ENCODE measurements around the gene RABEP1. TPM values are rescaled to one million over a fixed set of nuclear protein-coding genes. Genes with fewer than 3 reads are reported as not detected.
"Not testable (repeated sequence)": the region's sequence is repeated elsewhere in the genome, so short reads cannot be mapped to it uniquely, and the experiment has no call there.

Gene RABEP1, protein sequence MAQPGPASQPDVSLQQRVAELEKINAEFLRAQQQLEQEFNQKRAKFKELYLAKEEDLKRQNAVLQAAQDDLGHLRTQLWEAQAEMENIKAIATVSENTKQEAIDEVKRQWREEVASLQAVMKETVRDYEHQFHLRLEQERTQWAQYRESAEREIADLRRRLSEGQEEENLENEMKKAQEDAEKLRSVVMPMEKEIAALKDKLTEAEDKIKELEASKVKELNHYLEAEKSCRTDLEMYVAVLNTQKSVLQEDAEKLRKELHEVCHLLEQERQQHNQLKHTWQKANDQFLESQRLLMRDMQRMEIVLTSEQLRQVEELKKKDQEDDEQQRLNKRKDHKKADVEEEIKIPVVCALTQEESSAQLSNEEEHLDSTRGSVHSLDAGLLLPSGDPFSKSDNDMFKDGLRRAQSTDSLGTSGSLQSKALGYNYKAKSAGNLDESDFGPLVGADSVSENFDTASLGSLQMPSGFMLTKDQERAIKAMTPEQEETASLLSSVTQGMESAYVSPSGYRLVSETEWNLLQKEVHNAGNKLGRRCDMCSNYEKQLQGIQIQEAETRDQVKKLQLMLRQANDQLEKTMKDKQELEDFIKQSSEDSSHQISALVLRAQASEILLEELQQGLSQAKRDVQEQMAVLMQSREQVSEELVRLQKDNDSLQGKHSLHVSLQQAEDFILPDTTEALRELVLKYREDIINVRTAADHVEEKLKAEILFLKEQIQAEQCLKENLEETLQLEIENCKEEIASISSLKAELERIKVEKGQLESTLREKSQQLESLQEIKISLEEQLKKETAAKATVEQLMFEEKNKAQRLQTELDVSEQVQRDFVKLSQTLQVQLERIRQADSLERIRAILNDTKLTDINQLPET
- 39.8 and 45.5 TPM in 2 replicates for total RNA-seq (2014; rRNA removed)
- 19.3 TPM for polyA plus RNA-seq (2012)

DNA sequence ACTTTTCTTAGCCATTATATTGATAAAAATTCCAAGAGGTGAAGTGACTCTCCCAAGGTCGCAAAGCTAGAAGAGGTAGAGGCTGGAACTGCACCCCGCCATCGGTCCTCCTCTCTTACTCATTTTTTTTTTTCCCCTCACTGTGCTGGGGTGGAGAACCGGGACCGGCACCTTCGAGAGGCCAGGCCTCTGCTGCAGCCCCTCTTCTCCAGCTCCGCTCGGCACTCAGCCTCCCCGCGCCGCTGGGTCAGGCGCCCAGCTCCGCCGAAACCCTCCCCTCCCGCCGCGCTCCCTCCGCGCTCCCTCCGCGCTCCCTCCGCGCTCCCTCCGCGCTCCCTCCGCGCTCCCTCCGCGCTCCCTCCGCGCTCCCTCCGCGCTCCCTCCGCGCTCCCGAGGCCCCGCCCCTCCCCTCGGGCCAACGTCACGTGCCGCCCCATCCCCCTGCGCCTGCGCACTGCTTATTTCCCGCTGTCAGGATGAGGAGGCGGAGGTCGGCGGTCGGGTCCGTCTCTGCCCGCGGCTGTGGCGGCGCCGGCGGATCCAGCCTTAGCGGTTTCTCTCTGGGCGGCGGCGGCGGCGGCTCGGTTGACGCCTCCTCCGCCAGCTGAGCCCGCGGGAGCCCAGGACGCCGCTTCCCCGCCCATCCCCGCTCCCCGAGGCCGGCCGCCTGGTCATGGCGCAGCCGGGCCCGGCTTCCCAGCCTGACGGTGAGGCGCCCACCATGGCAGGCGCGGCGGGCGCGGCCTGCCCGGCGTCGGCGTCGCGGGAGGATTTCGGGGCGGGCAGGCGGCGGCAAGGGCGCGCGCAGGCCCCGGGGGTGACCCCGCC is at the start of gene RABEP1:
Gene RABEP1 (plus strand): TSS at position 471 of the 828 bp plus-strand sequence. CDS start 203 bp downstream, at position 674.
- peak; percentile 88 for DNase-seq (ENCODE audit: low read depth)

DNA sequence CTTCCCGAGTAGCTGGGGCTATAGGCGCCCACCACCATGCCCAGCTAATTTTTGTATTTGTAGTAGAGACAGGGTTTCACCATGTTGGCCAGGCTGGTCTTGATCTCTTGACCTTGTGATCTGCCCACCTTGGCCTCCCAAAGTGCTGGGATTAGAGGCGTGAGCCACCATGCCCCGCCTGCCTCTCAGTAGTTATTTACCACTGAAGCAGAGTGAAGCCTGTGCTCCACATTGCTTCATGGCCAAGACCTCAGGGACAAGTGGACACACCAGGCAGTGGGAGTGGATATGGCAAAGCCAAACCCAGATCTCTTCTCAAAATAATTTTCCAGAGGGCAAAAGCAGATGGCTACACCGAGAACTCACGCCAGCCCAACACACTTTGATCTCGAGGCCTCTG is 48.6 kb upstream of the RABEP1 start:
- not testable (repeated sequence) for DNase-seq (ENCODE audit: low read depth)

DNA sequence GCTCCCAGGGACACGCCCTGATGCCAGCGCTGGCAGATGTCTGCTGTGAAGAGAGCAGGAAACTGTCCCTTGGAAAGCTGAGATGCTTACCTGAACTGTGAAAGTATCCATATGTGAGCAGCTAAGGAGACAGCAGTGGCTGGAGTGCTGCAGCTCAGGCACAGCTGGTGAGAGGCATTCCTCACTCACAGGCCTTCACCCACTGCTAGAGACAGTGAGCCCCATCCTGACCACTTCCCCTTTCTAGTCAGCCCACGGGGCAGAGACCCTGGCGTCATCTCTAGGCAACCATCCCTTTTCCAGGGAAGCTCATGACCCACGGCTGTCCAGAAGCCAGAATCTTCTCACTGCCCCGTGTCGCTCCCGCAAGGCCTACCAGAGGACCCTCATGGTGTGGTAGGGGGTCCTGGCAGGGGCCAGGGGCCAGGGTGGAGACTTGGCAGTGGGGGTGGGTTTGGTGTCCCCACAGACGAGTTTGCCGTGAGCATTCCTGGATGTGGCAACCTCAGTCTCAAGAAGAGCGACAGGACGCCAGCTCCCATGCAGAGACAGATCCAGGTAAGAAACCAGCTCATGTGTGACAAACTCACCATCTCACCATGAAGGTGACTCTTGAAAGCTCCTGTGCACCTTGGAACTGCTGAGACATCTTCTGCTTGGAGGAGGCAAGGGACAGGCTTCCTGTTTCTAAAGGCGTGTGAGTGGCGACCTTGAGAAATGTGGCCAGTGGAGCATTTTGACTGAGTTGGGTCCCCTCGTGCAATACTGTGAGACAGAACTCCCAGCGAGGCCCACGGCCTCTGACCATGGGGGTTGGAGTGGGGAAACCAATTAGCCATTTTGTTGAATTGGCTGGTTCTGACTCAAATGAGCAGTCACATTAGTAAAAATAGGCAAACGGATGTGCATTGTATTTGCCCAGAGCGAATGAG is 47.2 kb upstream of the RABEP1 start, which contains the start of gene SCIMP:
Gene SCIMP (minus strand): TSS at position 216 of the 932 bp plus-strand sequence. CDS start 105 bp downstream, at position 111.
- no peak for DNase-seq (ENCODE audit: low read depth)

DNA sequence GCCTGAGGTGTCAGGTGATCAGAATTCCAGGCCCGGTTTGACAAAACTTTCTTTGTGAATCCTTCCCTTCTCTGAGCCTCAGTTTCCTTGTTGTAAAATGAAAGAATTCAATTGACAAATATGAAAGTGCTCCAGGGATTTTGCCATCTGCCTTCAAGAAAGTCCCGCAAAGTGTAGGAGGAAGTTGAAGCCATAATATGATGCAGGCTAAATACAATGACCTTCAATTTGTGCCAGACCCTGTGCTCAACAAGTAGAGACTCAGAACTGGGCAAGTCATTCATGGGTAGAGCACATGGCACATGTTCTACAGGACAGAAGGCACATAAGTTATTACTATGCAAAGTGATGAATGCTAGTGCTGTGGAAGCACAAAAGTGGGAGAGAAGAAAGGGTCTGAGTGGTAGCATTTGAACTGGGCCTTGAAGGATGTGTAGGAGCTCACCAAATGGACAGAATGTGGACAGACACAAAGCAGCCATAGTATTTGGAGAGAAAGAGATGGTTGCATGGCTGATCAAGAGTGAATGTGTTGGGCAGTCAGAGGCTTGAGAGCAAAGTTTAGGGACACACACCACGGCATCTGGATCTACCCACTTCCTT is 45.0 kb upstream of the RABEP1 start:
- DNase-seq (ENCODE audit: low read depth) = no peak

DNA sequence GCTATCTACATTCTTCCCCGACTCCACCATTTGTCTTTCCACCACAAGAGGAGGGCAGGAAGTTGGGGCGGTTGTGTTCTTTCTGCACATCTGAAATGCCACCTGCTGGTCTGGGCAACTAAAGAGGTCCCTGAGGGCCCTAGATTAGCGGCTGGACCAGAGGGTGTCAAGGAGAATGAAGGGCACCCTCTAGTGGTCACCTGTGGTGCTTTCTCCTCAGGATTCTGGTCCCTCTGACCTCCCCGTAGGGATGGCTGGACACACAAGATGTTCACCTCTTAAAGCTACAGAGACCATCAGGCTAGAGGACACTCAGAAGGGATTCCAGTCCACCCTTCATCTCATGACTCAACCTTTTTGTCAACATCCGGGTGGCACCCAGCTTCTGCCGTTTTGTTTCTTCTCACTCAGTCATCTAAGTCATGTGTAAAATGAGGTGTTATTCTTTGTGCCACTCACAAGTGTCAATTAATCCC is 44.5 kb upstream of the RABEP1 start:
- DNase-seq (ENCODE audit: low read depth) = peak; percentile 66

DNA sequence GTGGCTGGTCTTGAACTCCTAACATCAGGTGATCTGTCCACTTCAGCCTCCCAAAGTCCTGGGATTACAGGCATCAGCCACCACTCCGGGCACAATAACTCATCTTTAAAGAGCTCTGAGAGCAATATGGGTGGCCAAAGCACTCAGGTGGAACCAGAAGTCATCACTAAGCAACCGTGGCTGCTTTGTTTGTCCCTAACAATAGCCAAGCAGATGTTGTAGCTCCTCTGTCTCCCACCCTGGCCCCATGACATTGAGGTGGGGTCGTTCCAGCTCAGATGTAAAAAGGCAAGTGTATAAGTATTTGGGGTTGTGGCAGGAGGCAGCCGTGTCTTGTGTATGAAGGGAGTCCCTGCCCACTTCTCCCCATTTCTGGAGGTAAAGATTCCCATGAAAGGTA is 43.8 kb upstream of the RABEP1 start:
- no peak for DNase-seq (ENCODE audit: low read depth)

DNA sequence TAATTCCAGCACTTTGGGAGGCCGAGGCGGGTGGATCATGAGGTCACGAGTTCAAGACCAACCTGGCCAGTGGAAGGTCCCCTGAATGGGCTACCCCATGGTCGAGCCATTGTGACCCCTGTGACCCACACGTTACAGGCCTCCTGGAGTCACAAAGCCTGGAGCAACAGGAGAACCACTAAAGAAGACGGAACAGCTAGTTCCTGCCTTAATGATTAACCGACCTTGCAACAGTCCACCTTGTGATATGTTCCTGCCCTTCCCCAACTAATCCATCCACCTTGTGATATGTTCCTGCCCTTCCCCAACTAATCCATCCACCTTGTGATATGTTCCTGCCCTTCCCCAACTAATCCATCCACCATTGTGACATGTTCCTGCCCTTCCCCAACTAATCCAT is 42.3 kb upstream of the RABEP1 start:
- not testable (repeated sequence) for DNase-seq (ENCODE audit: low read depth)

DNA sequence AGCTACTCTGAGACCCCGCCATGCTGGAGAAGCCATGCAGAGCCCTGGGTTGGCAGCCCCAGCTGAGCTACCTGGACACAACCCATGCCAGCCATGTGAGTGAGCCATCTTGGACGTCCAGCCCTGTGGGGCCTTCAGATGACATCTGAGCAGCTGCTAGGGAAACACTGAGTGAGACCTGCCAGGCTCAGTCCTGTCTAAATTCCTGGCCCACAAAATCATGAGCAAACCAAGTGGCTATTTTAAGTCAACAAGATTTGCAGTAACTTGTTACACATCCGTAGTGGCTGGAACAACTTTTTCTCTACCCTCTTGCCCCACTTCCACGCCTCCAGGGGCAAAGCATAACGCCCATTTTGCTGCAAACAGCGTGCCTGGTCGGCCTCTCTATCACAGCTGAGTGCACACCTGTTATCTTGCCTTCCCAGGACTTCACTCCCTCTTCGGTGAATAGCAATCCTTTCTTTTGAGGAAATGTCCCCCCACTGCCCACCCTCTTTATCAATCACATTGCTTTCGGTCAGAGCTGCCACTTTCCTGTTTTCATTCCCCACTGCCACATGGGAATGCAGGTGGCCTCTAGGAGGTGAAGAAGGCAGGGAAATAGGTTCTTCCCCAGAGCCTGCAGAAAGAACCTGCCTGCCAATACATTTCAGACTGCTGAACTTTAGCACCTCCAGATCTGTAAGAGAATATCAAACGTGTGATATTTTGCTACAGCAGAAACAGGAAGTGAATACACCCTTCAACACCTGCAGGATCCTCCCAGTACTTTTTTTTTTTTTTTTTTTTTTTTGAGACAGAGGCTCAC is 40.0 kb upstream of the RABEP1 start:
- DNase-seq (ENCODE audit: low read depth) = no peak

DNA sequence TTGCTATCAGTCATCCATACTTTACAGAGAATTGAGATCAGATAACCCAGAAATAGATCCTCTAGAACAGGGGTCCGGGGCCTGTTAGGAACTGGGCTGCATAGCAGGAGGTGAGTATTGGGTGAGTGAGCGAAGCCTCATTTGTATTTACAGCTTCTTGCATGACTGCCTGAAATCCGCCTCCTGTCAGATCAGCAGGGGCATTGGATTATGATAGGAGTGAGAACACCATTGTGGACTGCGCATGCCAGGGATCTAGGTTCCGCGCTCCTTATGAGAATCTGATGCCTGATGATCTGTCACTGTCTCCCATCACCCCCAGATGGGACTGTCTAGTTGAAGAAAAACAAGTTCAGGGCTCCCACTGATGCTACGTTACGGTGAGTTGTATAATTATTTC is 34.5 kb upstream of the RABEP1 start:
- DNase-seq (ENCODE audit: low read depth) = no peak

DNA sequence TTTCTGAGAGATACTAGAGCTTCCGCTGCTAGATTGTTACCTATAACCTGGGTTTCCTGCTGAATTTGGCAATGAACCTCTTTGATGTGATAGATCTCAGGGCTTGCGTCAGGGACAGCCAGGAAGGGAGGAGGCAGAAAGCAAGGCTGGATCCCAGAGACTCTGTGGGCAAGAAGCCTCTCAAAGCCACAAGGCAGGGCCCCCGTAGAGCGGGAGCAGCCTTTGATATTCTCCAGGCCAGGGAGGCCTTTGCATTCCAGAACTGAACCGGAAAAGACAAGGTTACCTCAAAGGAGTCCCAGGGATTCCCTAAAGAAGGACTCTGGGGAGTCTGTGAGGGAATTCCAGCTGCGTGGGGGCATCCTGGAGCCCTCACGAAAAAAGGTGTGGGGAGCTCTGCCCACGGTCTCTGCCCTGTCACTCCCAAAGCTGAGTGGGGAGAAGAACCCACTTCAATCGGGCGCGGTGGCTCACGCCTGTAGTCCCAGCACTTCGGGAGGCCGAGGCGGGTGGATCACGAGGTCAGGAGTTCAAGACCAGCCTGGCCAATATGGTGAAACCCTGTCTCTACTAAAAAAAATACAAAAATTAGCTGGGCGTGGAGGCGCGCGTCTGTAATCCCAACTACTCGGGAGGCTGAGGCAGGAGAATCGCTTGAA is 33.1 kb upstream of the RABEP1 start:
- DNase-seq (ENCODE audit: low read depth) = no peak

DNA sequence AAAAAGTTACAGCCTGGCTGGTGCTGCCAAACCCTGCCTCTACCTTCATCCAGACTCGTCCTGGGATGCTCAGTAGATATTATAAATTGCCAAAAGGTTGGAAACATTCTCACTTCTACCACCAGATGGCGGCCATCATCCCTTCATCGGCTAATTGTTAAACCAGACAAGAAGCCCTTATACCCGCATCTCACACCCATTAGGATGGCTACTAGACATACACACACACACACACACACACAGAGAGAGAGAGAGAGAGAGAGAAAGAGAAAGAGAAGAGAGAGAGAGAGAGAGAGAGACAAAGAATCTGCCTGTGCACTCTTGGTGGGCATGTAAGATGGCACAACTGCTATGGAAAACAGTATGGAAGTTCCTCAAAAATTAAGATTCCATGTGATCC is 32.5 kb upstream of the RABEP1 start:
- DNase-seq (ENCODE audit: low read depth) = peak; percentile 77

DNA sequence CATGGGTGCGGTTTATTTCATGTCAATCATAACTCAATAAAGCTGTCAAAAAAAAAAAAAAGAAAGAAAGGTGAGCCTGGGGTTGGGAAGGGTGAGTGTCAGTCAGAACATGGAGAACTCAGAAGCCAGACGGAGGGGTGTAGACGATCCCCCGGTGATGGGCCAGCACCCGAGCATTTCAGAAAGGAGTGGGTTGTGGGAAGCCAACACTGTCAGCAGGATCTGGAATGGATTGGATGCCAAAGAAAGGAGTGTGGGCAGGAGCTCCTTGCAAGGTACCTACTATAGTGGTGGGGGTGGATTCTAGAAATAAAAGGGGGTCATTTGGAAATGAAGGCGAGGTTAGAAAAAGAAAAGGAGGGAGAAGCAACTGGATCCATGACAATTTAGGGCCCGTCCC is 27.7 kb upstream of the RABEP1 start:
- no peak for DNase-seq (ENCODE audit: low read depth)

DNA sequence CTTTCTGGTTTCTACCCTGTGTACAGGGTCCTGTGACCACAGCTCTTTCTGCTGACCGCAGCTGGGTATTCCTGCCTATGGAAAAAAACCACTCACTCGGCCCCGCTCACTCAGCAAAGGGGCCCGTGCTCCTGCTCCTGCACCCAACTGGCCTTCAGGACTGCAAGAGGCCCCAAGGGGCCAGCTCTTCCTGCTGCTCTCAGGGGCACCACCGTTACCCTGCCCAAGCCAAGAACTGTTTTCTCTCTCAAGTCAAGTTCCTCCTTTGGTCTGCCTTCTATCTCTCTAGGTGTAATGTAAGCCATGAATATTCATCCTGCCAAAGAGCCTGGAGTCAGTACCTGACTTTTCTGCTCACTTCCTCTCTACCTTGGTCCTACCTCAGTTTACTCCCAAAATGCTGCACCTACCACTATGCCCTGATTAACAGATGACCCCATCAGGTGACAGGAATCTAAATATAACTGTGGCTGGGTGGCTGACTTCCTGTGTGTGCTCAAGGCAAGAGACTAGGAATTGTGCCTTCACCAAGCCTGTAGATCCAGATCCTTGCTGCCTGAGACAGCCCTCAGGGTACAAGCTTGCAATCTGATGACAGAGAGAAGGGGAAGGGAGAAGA is 27.1 kb upstream of the RABEP1 start:
- DNase-seq (ENCODE audit: low read depth) = no peak

DNA sequence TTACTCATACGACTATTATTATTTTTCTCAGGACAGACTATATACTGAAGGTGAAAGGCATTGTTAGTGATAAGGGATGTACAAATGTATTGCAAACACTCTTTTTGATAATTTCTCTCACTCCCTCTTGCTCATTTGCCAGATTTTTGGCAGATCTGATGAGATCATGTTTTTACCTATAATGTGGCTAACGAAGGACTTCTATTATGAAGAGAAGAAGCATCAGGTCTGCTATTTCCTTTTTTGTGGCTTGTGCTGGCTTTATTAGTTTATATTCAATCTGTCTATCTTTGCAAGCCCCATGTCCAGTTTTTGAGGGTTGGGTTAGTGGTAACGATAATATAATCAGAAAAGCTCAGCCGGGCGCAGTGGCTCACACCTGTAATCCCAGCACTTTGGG is 25.0 kb upstream of the RABEP1 start:
- no peak for DNase-seq (ENCODE audit: low read depth)

DNA sequence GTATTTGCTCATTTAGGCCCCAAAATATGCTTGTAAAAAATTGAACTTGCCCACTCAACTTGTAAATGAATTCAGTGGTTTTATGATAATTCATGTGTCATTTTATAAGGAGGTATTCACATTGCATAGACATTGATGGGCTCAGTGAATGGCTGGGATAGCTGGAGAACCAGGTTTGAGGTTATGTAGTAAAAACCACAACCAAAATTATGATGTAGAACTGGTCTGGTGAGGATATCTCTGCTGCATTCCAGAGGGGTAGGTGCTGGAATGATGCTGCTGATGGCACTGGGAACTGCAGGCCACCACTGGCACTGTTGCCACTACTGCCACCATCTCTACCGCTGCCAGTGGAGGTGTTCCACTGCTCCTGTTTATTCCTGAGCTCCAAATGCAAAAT is 21.5 kb upstream of the RABEP1 start:
- no peak for DNase-seq (ENCODE audit: low read depth)

DNA sequence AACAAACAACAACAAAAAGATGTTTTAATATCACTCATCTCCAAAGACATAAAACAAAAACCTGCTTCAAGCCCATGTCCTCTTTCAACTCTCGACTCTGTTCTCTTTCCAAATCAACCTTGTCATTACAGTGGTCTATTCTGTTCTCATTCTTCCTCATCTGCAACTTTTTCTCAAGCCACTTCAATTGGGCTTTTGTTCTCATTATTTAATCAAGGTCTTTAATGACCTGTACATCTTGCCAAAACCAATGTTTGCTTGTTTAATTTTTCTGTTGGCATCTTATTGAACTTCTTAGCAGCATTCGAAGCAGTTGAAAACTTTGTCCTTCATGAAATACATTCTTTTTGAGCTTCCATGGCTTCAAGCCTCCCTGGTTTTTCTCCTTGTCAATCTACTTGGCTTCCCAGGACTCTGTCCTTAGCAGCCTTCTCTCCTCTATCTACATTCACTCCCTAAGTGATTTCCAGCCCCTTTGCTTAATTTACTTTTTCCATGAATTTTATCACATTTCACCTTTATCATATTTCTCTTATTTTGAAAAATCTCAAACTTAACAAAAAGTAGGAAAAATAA is 19.6 kb upstream of the RABEP1 start:
- DNase-seq (ENCODE audit: low read depth) = no peak

DNA sequence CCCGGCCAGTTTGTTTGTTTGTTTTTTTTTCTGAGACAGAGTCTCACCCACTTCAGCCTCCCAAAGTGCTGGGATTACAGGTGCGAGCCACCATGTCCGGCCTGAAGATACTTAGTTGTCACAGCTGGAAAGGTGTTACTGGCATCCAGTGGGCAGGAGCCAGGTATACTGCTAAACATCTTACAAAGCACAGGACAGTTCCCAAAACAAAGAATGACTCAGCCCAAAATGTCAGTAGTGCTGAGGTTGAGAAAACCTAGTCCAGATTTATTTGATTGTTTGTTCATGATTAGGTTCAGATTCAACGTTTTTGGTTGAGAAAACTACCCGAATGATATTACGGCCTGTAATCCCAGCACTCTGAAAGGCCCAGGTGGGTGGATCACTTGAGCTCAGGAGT is 18.6 kb upstream of the RABEP1 start:
- no peak for DNase-seq (ENCODE audit: low read depth)

DNA sequence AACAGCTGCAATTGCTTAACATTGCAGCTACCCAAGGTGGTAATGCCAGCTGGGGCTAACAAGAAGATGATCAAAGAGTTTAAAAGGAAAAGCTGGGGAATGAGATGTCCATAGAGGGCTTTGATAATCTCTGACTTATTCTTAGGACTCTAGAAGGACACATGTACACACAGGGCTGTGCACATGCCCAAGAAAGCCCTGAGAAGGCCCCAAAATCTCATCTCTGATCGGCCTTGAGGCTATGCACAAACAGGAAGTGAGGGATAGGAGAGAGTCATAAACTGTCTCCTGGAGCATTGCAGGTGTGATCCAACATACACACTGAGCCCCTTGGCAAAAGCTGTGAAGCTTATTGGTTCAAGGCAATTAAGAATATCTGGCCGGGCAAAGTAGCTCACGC is 17.2 kb upstream of the RABEP1 start:
- DNase-seq (ENCODE audit: low read depth) = no peak
